ENCODE results near the gene SLC4A2.
A peak's percentile ranks its signal among the peaks of the same experiment; 100 is the strongest.
"Not testable (repeated sequence)": the region's sequence is repeated elsewhere in the genome, so short reads cannot be mapped to it uniquely, and the experiment has no call there.

The SLC4A2 gene, protein sequence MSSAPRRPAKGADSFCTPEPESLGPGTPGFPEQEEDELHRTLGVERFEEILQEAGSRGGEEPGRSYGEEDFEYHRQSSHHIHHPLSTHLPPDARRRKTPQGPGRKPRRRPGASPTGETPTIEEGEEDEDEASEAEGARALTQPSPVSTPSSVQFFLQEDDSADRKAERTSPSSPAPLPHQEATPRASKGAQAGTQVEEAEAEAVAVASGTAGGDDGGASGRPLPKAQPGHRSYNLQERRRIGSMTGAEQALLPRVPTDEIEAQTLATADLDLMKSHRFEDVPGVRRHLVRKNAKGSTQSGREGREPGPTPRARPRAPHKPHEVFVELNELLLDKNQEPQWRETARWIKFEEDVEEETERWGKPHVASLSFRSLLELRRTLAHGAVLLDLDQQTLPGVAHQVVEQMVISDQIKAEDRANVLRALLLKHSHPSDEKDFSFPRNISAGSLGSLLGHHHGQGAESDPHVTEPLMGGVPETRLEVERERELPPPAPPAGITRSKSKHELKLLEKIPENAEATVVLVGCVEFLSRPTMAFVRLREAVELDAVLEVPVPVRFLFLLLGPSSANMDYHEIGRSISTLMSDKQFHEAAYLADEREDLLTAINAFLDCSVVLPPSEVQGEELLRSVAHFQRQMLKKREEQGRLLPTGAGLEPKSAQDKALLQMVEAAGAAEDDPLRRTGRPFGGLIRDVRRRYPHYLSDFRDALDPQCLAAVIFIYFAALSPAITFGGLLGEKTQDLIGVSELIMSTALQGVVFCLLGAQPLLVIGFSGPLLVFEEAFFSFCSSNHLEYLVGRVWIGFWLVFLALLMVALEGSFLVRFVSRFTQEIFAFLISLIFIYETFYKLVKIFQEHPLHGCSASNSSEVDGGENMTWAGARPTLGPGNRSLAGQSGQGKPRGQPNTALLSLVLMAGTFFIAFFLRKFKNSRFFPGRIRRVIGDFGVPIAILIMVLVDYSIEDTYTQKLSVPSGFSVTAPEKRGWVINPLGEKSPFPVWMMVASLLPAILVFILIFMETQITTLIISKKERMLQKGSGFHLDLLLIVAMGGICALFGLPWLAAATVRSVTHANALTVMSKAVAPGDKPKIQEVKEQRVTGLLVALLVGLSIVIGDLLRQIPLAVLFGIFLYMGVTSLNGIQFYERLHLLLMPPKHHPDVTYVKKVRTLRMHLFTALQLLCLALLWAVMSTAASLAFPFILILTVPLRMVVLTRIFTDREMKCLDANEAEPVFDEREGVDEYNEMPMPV
- long read RNA-seq, donor 1, full-length matches to known transcripts = 9 of 14 reads
- long read RNA-seq, donor 1, partial matches to known transcripts = 5 of 14 reads
- long read RNA-seq, donor 1, other reads (novel, unspliced or antisense) = 0 of 14 reads
- long read RNA-seq, donor 2, full-length matches to known transcripts = 3 of 3 reads
- long read RNA-seq, donor 2, partial matches to known transcripts = 0 of 3 reads
- long read RNA-seq, donor 2, other reads (novel, unspliced or antisense) = 0 of 3 reads
- long read RNA-seq, donor 3, full-length matches to known transcripts = 7 of 7 reads
- long read RNA-seq, donor 3, partial matches to known transcripts = 0 of 7 reads
- long read RNA-seq, donor 3, other reads (novel, unspliced or antisense) = 0 of 7 reads
- long read RNA-seq, donor 4, partial matches to known transcripts = 83 of 98 reads
- long read RNA-seq, donor 4, other reads (novel, unspliced or antisense) = 11 of 98 reads
- long read RNA-seq, donor 5, full-length matches to known transcripts = 3 of 3 reads
- long read RNA-seq, donor 5, partial matches to known transcripts = 0 of 3 reads
- long read RNA-seq, donor 5, other reads (novel, unspliced or antisense) = 0 of 3 reads
- long read RNA-seq, donor 6, full-length matches to known transcripts = 8 of 73 reads
- long read RNA-seq, donor 6, partial matches to known transcripts = 52 of 73 reads
- long read RNA-seq, donor 6, other reads (novel, unspliced or antisense) = 13 of 73 reads
- long read RNA-seq, donor 7, full-length matches to known transcripts = 10 of 166 reads
- long read RNA-seq, donor 7, partial matches to known transcripts = 138 of 166 reads
- long read RNA-seq, donor 7, other reads (novel, unspliced or antisense) = 18 of 166 reads
- long read RNA-seq, donor 8, full-length matches to known transcripts = 10 of 34 reads
- long read RNA-seq, donor 8, partial matches to known transcripts = 11 of 34 reads
- long read RNA-seq, donor 8, other reads (novel, unspliced or antisense) = 13 of 34 reads

DNA sequence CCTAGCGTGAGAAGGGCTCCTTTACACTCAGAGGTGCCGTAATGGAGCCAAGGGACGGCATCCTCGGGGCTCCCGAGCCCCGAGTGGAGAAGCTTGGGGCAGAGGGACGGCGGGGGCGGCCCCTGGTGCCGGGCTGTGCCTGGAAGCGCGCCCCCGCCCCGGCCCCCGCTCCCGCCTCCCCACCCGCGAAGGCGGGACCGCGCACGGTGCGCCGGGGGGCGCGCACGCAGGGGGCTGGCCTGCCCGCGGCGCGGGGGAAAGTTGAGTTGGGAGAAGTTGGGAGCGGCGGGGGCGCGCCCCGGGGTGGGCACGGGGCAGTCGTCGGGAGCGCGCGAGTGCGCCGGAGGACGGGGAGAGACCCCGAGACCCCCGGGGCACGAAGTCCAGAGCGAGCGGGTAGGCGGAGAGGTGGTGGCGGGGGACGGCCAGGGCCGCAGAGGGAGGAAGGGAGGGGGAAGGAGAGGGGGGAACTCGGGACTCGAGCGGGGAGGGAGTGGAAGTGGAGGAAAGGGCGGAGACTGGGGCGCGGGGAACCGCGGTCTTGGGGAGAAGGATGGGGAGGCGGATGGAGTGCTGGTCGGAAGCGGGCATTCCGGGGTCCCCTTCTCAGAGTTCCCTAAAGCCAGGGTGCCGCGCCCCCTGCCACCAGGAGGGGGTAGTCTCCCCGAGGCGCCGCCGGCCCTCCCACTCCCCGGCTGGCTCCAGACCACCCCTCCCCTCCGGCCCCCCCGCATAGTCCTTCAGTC lies at the start of gene SLC4A2:
TSS of gene SLC4A2 (plus strand) at position 223 of the 746 bp plus-strand sequence. CDS start 2,399 bp downstream, outside the sequence.
- DNase-seq = peak; percentile 86

DNA sequence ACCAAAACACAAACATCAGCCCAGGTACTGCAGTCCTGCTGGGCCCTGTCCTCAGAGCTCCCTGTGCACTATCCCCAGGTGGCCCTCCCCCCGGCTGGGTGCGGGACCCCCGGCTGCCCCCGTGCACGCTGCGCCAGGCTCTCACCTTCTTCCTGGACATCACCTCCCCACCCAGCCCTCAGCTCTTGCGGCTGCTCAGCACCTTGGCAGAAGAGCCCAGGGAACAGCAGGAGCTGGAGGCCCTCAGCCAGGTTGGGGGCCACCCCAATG lies 49.4 kb upstream of the SLC4A2 start:
- no peak for DNase-seq

DNA sequence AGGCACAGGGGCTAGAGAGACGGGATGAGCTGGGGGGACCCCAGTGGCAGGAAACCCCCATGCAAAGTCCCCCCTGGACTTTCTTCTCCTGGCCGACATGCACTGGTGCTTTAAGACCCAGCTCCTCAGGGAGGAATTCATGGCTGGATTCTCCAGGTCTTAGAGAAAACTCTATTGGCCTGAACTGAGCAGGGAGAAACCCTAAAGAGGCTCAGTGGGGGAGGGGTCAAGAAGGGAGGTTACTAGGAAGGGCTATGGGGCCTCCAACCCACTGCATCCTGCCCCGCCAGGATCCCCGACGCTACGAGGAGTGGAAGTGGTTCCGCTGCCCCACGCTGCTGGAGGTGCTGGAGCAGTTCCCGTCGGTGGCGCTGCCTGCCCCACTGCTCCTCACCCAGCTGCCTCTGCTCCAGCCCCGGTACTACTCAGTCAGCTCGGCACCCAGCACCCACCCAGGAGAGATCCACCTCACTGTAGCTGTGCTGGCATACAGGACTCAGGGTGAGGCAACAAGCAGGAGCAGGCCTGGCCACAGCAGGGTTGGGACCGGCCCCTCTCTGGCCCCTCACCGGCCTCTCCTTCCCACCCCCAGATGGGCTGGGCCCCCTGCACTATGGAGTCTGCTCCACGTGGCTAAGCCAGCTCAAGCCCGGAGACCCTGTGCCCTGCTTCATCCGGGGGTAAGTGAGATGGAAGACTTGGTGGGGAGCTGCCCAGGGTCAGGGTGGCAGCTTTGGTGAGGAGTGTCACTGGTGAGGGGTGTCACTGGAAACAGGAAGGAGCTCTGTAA lies 48.9 kb upstream of the SLC4A2 start:
- peak; percentile 56 for DNase-seq

DNA sequence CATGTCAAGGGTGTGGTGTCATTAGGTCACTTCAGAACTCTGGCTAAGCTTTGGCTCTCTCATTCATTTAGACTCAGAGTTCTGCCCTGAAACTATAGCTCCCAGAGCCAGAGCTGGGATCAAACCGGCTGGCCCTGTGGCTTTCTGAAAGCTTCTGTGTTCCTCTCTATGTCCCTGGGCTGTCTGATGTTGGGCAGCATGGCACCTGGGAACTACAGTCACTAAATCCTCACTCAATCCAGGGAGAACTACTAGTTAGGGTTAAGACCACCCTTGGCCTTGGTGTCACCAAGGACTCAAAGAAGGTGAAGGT lies 48.3 kb upstream of the SLC4A2 start:
- no peak for DNase-seq

DNA sequence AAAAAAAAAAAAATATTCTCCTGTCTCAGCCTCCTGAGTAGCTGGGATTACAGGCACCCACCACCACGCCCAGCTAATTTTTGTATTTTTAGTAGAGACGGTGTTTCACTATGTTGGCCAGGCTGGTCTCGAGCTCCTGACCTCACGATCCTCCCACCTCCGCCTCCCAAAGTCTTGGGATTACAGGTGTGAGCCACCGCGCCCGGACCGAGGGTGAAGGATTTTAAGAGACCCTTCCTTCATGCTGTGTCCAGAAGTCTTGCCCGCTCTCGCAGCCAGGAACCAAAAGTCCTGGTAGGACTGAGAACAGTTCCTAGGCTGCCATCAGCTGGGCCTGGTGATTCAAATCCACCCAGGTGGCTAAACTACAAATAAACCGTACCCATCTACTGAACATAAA lies 47.8 kb upstream of the SLC4A2 start:
- DNase-seq = not testable (repeated sequence)

DNA sequence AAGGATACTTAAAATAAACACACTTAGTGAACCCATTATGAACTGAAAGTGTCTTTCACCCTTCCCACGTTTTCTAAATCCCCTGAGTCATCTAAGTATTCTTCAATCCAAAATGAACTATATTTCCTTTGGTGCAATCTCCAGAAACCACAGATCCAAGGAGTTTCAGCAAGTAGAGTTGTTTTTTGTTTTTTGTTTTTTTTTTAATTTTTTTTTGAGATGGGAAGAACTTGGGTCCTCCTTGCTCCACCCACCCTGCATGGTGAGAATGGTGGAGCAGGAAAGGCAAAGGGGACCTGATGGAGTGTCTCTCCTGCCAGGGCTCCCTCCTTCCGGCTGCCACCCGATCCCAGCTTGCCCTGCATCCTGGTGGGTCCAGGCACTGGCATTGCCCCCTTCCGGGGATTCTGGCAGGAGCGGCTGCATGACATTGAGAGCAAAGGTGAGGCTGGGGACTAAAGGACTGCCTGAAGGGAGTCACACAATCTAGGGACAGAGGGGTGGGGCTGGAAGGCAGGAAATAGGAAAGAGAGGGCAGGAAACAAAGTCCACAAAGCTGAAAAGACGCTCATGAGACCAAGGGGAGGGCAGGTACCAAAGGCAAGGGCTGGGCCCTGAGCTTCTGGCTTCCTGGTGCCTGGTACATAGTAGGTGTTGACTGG lies 47.2 kb upstream of the SLC4A2 start:
- no peak for DNase-seq

DNA sequence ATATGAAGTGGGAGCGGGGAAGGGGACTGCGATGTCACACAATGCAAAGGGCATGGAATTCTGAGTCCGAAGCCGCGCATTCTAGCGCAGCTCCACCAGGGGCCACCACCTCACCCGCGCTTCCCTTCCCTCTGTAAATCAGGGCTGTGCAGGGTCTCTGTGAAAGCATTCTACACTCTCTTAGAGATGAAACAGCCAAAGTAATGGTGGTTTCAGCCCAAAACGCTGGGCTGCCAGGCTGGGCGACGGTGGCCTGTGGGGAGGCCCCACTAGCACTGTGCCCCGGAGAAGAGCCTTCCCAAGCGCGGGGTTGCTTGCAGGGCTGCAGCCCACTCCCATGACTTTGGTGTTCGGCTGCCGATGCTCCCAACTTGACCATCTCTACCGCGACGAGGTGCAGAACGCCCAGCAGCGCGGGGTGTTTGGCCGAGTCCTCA lies 46.5 kb upstream of the SLC4A2 start:
- peak; percentile 60 for DNase-seq

DNA sequence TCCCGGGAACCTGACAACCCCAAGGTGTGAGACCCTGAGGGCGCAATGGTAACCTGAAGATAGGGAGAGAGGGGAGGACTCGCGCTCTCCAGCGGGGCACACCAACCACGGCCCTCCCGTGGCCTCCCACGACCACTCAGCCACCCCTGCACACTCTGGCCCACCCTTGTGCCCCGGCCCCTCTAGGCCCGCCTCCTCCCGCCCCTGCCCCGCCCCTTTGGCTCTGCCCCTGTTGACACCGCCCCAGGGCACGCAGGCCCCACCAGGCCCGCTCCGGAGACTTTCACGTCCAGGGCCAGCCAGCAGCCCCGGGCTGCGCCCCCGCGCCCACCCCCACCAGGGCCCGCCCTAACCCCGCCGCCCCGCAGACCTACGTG lies 46.0 kb upstream of the SLC4A2 start:
- no peak for DNase-seq

DNA sequence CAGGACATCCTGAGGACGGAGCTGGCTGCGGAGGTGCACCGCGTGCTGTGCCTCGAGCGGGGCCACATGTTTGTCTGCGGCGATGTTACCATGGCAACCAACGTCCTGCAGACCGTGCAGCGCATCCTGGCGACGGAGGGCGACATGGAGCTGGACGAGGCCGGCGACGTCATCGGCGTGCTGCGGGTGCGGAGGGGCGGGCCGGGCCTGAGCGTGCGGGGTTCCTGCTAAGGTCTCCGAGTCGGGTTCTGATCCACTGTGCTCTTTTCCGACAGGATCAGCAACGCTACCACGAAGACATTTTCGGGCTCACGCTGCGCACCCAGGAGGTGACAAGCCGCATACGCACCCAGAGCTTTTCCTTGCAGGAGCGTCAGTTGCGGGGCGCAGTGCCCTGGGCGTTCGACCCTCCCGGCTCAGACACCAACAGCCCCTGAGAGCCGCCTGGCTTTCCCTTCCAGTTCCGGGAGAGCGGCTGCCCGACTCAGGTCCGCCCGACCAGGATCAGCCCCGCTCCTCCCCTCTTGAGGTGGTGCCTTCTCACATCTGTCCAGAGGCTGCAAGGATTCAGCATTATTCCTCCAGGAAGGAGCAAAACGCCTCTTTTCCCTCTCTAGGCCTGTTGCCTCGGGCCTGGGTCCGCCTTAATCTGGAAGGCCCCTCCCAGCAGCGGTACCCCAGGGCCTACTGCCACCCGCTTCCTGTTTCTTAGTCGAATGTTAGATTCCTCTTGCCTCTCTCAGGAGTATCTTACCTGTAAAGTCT lies 45.5 kb upstream of the SLC4A2 start:
- DNase-seq = peak; percentile 61

DNA sequence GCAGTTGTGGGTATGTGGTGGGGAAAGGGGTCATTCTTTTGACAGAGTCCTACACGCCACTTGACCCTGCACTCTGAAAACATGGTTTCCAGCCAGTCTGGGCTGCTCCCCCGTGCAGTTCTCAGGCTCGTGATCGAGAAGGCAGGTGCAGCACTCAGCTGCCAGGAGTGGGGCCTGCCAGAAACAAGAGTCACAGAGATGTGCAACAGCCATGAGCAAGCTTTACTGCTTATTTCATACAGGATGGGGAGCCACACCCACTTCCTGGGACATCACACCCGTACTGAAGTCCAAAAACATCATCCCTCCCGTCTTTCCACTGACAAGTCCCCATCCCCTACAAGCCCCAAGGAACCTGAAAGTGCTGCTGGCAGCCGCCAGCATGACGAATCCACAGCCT lies 44.4 kb upstream of the SLC4A2 start:
- DNase-seq = no peak

DNA sequence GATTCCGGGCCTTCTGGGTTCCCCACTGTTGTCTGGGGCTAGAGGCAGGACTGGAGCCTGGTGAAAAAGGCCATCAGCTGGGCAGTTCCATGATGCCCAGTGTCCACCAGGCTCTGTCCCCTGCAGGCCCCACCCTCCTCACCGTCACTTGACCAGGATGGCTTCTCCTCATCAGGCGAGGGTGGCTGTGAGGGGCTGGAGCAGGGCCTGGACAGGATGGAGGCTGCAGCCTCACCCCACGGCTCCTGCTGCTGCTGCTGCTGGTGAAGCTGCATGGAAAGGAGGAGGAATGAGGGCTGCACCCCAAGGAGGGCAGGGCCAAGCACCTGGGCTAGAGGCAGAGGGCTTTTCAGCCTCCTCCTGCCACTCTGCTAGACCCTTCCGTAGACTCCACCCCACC lies 43.4 kb upstream of the SLC4A2 start:
- no peak for DNase-seq

DNA sequence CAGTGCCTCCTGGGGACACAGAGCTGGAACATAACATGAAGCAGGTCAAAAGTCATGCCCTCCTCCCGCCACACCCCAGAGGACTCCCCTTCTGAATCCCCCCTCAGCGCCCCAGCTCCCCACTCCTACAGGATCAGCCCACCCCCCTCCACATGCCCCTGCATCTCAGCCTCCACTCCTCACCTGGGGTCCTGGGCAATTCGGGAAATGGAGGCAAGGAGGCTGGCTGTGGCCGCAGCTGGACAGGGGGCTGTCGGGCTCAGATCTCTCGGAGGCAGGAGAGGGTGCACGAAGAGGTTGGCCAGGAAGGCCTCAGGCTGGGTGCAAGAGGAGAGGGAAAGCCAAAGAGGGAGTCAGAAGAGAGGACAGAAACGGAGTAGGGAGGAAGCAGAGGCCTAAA lies 42.9 kb upstream of the SLC4A2 start:
- no peak for DNase-seq

DNA sequence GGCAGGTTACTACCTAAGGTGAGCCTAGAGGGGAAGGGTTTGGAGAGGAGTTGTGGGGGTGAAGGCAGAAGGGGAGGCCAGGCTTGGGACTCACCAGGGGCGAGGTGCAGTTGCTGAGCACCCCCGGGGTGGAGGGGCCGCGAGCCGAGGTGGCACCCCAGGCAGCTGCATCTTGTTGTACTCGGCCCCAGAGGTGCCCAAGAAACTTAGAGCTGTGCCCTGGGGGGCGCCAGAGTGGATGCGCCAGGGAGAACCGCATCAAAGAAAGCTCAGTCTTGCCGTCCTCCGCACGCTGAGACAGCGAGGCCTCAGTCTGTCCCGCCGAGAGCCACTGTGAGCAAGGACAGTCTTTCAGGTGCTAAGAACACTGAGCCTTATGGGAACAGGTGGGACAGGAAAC lies 42.4 kb upstream of the SLC4A2 start:
- no peak for DNase-seq

DNA sequence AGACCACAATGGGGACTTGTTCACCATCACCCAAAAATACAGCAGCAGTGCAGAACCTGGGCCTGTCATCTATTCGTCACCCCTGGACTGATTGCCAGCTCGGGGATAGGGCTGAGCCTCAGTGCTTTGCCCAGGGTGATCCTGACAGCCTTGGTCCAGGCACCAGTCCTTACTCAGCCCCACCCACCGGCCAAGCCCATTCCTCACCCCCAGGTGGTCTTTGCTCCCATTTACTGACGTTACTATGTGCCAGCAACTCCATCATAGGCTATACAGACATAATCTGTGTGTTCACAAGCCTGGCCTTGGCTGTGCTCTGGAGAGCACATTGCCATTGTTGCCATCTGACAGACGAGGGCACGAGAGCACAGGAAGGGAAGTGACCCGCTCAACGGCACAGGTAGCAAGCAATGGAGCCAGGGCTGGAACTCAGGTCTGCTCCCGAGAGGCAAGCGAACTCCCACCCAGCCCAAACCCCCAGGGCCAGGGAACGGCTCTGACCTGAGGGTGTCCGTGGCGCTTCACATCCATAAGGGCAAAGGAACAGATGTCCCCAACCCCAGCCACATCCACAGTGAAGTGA lies 41.9 kb upstream of the SLC4A2 start:
- DNase-seq = no peak

DNA sequence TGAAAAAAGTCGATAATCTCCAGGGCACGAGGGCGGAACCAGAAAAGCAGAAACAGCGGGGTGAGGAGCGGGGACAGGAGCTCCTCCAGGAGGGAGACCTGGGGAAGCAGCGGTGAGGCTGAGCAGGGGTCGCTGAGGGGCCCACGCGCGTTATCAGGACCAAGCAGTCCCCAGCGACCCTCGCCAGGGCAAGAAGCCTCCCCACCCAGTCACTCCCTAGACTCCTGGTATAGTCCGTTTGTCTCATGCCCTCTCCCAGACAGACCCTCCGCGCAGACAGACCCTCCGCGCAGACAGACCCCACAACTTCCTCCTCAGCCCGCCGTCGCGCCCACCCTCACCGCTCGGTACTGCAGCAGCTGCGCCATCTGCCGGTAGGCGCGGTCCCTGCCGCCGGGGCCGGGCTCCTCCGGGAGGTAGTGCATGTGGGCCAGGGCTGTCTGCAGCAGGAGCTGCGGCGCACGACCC lies 41.4 kb upstream of the SLC4A2 start:
- no peak for DNase-seq

DNA sequence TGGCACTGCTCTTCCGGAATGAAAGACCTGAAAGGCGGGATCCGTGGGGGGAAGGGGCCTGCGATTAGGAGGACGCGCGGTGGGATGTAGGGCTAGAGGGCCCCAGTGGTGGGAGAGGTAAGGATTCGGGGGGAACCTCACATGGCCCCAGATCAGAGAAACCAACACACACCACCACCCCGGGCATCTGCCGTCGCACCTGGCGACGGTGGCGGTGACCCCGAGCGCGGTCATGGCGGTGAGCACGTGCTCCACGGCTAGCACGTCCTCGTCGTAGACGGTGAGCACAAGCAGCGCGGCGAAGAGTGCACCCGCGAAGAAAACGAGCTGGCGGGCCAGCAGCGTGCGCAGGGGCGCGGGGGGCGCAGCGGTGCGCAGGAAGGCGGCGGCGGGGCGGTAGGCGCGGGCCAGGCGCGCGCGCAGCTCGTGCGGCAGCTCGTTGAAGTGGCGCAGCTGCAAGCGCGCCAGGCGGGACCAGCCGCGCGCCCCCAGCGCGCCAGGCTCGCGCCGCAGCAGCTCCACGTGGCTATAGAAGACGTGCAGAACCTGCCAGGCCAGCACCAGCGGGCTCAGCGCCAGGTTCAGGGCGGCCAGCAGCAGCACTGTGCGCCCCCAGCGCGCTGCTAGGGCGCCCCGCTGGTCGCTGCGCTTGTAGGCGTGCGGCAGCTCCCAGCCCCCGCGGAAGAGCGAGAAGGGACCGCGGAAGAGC lies 40.8 kb upstream of the SLC4A2 start:
- peak; percentile 82 for DNase-seq

DNA sequence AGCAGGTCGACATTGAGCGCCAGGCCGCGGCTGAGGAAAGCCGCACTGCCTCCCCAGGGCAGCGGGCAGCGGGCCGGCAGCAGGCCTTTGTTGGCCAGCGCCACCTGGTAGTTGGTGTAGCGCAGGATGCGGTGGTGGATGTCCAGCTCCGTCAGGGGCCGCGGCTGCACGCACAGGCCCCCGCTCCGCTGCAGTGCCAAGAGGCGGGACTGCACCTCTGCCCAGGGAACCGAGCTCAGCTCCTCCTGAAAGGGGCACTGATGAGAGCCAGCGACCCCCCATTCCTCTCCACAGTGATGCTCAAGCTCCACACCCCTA lies 40.3 kb upstream of the SLC4A2 start:
- peak; percentile 72 for DNase-seq
